Activated CD4-positive, alpha-beta T cell treated with anti-CD3 and anti-CD28 coated beads, Interleukin-2, amount 10 ng/mL, durations not matched to agents 24 days and 14 days (primary cell): ENCODE measurements around the gene TAF1B. TPM values are rescaled to one million over a fixed set of nuclear protein-coding genes. Genes with fewer than 3 reads are reported as not detected.

Experiments used
- DNase-seq: peaks from one replicate; pipeline ENCODE4 v3.0.0; 2022
- H3K27ac Mint-ChIP-seq: one replicate; pipeline ENCODE4 v1.8.0; 2022; ENCODE audit warnings: mild to moderate bottlenecking, mixed read lengths
- H3K27me3 Mint-ChIP-seq: one replicate; pipeline ENCODE4 v1.8.0; 2022; ENCODE audit warnings: mixed read lengths
- H3K36me3 Mint-ChIP-seq: one replicate; pipeline ENCODE4 v1.8.0; 2022; ENCODE audit warnings: low read depth, mild to moderate bottlenecking, mixed read lengths
- H3K4me1 Mint-ChIP-seq: one replicate; pipeline ENCODE4 v1.8.0; 2021; ENCODE audit warnings: mixed read lengths
- H3K4me3 Mint-ChIP-seq: one replicate; pipeline ENCODE4 v1.8.0; 2022; ENCODE audit warnings: mild to moderate bottlenecking, moderate library complexity, mixed read lengths
- H3K9me3 Mint-ChIP-seq: one replicate; pipeline ENCODE4 v1.8.0; 2021; ENCODE audit warnings: mixed read lengths
- intact Hi-C: fragments of 100-400 bp; cut with micrococcal nuclease; formaldehyde crosslinking; loops from one replicate; pipeline ENCODE4 v1.15.1; 2023
- total RNA-seq: library from RNA; stranded (reverse); gene quantifications from 2 replicates; pipeline ENCODE4 v1.2.3, GENCODE V29; 2022

TAF1B gene
- total RNA-seq, 1 donor from 2014 or later, result 21.9 TPM

- H3K36me3 Mint-ChIP-seq, result no peaks in the 10 kb centered on the region
- H3K9me3 Mint-ChIP-seq, result no peaks in the 10 kb centered on the region
- no peak overlapping the region for H3K4me3 Mint-ChIP-seq
- intact Hi-C loops, result no loop called here
- H3K27ac Mint-ChIP-seq, result no peak overlapping the region
- DNase-seq, result no peak
- H3K4me1 Mint-ChIP-seq, result peaks cover 29% of the 10 kb centered on the region
- no peaks in the 10 kb centered on the region for H3K27me3 Mint-ChIP-seq
Observed at GRCh38 chr2:9970200-9971044, 127.1 kb downstream of the TAF1B start.

DNA sequence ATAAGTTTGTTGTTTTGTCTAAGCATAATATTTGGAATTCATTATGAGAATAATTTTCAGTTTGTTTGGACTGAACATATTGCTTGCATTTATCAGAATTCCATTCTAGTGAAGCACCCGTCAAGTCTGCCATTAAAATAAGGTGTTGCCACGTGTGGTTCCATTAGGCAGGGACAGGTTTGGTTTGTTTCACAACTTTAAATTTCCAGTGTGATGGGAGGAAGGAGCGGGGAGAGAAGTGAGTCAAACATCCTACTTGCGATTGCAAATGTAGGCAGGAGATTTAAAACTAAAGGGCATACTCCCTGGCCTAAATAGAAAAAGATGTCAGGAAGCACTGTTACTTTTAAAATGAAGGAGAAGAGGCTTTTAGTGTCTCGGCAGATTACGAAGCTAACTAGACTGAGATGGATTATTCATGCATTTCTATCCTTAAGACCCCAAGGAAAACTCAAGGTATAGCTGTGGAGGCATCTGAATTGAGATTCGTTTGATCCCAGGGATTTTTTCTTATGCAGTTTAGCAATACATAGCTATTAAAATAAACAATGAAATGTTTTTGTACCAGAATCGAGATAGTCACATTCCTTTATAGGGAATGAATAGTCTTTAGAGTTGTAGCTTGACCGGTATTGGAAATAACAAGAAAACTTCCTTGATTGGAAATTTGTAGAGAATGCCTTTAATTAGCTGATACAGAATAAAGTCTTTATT lies 128.0 kb downstream of the TAF1B start:
- intact Hi-C loops, result no loop called here
- Mint-ChIP-seq H3K27ac (no peak overlapping the region), H3K9me3 (no peaks in the 10 kb centered on the region), H3K36me3 (no peaks in the 10 kb centered on the region), H3K4me3 (no peak overlapping the region), H3K4me1 (peaks cover 34% of the 10 kb centered on the region), H3K27me3 (no peaks in the 10 kb centered on the region)
- no peak for DNase-seq

- no peak overlapping the region for H3K27ac Mint-ChIP-seq
- intact Hi-C loops, result no loop called here
- no peak for DNase-seq
- peaks cover 38% of the 10 kb centered on the region for H3K4me1 Mint-ChIP-seq
- H3K27me3 Mint-ChIP-seq, result no peaks in the 10 kb centered on the region
- no peak overlapping the region for H3K4me3 Mint-ChIP-seq
- no peaks in the 10 kb centered on the region for H3K9me3 Mint-ChIP-seq
- H3K36me3 Mint-ChIP-seq, result no peaks in the 10 kb centered on the region
Observed at GRCh38 chr2:9971890-9972289, 128.6 kb downstream of the TAF1B start.

DNA sequence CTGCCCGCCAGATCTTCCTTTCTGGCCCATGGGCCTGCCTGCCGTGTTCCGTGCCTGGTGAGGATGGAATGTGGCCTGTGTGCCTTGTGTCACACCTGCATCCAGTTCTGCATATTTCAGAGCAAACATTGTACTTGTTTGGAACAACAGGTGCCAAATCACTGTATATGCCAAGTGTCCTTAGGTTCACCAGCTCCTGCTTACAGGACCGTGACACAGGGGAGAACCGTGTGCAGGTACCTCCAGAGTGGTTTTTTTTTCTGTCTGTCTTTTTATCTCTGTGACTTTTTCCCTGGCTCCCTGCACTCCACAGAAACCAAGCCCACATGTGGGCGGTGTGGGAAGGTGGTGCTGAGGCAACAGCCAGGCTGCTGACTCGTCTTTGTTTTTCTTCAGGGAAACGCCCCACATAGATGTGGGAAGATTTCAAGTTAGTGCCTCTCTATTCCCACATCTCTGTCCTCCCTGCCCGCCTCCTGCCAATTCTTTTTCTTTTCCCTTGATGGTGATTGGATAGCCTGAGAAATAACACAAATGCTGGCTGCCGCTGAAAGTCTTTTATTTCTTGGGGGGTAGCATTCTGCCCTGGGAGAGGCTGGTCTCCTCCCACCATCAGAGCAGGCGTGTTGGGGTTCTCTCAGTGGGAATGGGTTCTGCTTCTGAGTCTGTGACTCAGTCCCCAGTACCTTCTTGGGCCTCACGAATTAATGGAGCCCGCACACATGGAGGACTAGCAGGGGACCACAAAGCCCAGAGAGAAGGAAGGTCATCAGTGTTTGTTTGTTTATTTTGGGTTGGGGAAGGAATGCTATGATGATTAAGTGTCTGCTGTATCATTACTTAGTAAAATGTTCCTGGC lies 129.6 kb downstream of the TAF1B start:
- H3K27me3 Mint-ChIP-seq, result no peaks in the 10 kb centered on the region
- peaks cover 3% of the 10 kb centered on the region for H3K9me3 Mint-ChIP-seq
- intact Hi-C loops, result no loop called here
- peaks cover 40% of the 10 kb centered on the region for H3K4me1 Mint-ChIP-seq
- peak overlapping the region; percentile 75 for H3K27ac Mint-ChIP-seq
- H3K36me3 Mint-ChIP-seq, result no peaks in the 10 kb centered on the region
- H3K4me3 Mint-ChIP-seq, result no peak overlapping the region
- DNase-seq, result no peak

DNA sequence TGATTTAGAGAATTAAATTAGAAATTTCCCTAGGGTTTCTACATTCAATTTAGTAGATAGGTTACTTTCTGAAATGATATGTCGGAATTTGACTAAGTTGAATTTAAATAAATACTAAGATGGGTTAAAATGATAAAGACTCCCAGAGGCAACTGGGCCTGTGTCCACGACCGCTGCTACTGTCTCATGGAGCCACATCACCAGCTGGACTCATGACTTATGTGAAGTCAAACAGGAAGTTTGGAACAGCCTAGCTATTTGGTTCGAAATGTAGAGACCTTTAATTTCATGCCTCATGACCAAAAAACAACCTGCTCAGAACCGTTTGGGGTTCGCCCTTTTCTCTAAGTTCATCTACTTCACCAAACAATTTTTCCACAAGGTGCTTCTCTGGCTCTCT lies 130.4 kb downstream of the TAF1B start:
- H3K27me3 Mint-ChIP-seq, result no peaks in the 10 kb centered on the region
- peaks cover 44% of the 10 kb centered on the region for H3K4me1 Mint-ChIP-seq
- intact Hi-C loops, result no loop called here
- H3K36me3 Mint-ChIP-seq, result no peaks in the 10 kb centered on the region
- no peak overlapping the region for H3K27ac Mint-ChIP-seq
- H3K4me3 Mint-ChIP-seq, result no peak overlapping the region
- no peak for DNase-seq
- H3K9me3 Mint-ChIP-seq, result peaks cover 8% of the 10 kb centered on the region

DNA sequence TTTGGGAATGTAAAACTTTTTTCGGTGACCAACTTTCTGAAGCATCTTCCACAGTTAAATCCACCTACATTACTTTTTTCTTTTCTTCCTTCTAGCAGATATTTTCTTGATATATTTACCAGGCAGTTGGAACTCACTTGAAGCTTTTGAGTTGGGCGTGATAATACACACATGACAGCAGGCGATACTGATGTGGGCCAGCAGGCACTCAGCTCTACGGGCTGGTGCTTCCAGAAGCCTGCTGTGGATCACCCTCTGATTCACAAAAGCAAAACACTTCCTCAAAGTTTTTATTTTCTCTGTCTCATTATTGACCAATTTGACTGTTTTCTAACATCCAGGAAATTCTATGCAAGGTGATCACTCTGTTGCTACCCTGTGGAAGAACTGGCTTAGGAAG lies 131.1 kb downstream of the TAF1B start:
- H3K27ac Mint-ChIP-seq, result no peak overlapping the region
- H3K9me3 Mint-ChIP-seq, result peaks cover 8% of the 10 kb centered on the region
- peaks cover 44% of the 10 kb centered on the region for H3K4me1 Mint-ChIP-seq

DNA sequence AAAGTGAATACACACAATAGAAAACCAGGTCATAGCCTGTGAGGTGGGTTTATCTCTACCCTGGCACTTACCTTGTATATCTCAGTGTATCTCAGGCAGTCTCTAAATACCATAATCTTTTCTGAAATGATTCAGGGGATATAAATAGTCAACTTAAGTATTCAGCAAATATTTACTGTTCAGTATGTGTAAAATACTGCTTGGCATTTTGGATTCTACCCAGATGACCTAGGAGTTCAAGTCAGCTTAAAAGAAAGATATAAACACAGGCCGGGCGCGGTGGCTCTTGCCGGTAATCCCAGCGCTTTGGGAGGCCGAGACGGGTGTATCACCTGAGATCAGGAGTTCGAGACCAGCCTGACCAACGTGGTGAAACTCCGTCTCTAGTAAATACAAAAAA lies 132.1 kb downstream of the TAF1B start:
- Mint-ChIP-seq H3K27me3 (peaks cover 2% of the 10 kb centered on the region), H3K4me1 (peaks cover 48% of the 10 kb centered on the region), H3K4me3 (no peak overlapping the region), H3K27ac (no peak overlapping the region), H3K36me3 (no peaks in the 10 kb centered on the region), H3K9me3 (peaks cover 8% of the 10 kb centered on the region)
- intact Hi-C loops, result no loop called here
- no peak for DNase-seq

More for the DNA sequence above, 131.1 kb downstream of the TAF1B start:
- H3K4me3 Mint-ChIP-seq, result no peak overlapping the region
- intact Hi-C loops, result no loop called here
- no peak for DNase-seq
- H3K27me3 Mint-ChIP-seq, result no peaks in the 10 kb centered on the region
- no peaks in the 10 kb centered on the region for H3K36me3 Mint-ChIP-seq

DNA sequence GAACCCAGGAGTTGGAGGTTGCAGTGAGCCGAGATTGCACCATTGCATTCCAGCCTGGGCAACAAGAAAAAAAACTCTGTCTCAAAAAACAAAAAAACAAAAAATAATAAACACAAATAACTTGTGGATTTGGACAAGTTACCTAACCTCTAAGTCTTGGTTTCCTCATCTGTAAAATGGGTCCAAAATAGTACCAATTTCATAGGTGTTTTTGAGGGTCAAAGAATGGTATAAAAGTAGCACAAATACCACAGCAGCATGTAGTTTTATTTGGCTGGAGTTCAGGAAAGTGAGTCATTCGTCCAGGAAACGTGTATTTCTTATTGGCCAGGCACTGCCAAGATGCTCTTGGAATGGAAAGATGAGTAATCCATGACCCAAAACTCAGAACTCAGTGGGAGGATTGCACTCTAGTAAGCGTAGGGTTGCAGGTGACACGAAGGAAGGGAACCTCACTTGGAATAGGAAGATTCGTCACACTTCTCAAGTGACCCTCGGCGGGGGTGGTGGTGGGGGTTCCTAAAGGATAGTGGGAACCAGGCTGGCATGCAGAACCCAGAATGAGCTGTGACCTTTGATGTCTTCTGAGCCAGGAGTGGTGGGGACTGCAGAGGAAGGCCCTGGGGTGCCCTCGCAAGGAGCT lies 132.7 kb downstream of the TAF1B start:
- no peak for DNase-seq
- H3K27ac Mint-ChIP-seq, result peak overlapping the region; percentile 59
- H3K36me3 Mint-ChIP-seq, result no peaks in the 10 kb centered on the region
- peaks cover 8% of the 10 kb centered on the region for H3K9me3 Mint-ChIP-seq
- H3K4me1 Mint-ChIP-seq, result peaks cover 52% of the 10 kb centered on the region
- H3K4me3 Mint-ChIP-seq, result peak overlapping the region; percentile 6
- H3K27me3 Mint-ChIP-seq, result peaks cover 5% of the 10 kb centered on the region
- intact Hi-C loops, result loop anchor here (1.0 kb wide), 1 partner anchor 25 kb away; the partner anchor contains the start of gene GRHL1

DNA sequence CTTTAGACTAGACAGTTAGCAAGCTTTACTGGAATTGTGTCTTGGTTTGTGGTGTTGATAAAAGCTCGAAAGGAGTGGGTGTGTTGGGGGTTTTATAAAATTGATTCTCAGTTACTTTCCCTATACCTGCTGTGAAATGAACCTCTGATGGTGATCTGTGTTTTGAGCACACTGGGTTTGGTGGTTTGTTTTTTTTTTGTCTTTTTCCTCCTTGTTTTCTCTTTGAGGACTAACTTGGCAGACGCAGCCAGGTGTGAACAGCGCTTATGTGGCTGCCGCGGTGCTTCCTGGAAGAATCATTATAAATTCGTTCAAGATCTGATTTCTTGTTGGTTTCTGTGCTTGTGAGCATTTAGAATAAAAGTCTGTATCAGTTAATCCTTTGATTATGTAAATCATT lies 136.7 kb downstream of the TAF1B start:
- Mint-ChIP-seq H3K4me3 (peak overlapping the region; percentile 9), H3K27me3 (peaks cover 20% of the 10 kb centered on the region), H3K36me3 (no peaks in the 10 kb centered on the region), H3K27ac (peak overlapping the region; percentile 34), H3K9me3 (peaks cover 8% of the 10 kb centered on the region), H3K4me1 (peaks cover 34% of the 10 kb centered on the region)
- intact Hi-C loops, result no loop called here
- peak; percentile 65 for DNase-seq

DNA sequence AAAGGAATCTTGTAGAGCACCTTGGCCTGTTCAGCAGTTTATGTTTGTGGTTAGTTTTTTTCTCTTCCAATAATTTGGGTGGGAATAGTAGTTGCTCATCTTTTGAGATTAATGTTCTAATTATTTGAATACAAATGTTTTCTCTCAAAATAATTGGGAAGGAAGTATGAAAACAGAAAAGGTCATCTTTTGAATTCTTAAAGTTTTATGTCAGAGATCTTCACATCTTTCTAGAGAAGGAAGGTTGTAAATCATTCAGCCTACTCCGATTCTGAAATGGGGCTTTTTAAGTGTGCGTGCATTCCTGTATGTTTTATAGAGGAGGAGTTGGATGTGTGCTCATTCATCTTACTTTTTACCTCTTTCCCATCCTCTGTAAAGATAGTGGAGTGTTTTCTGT lies 137.2 kb downstream of the TAF1B start:
- H3K27ac Mint-ChIP-seq, result peak overlapping the region; percentile 21
- H3K9me3 Mint-ChIP-seq, result peaks cover 8% of the 10 kb centered on the region
- no peak for DNase-seq
- peaks cover 24% of the 10 kb centered on the region for H3K27me3 Mint-ChIP-seq
- no peaks in the 10 kb centered on the region for H3K36me3 Mint-ChIP-seq
- H3K4me3 Mint-ChIP-seq, result peak overlapping the region; percentile 20
- H3K4me1 Mint-ChIP-seq, result peaks cover 30% of the 10 kb centered on the region
- intact Hi-C loops, result no loop called here

DNA sequence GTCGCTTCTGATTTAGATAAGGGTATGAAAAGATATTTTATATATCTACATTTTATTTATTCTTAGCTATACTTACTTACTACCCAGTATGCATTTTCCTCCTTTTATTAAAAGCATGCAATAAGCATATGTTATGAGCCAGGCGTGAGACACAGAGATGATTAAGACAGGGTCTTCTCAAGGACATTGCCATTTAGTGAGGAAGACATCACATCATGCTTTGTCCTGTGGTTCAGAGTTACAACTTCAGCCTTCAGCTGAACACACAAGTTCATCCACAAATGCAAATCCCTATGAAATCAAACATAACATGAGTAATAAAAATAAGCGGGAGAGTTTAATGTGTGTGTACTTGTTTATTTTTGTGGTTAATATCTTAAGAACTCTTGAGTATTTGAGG lies 138.4 kb downstream of the TAF1B start:
- H3K4me1 Mint-ChIP-seq, result peaks cover 21% of the 10 kb centered on the region
- peaks cover 8% of the 10 kb centered on the region for H3K9me3 Mint-ChIP-seq
- DNase-seq, result no peak
- H3K27me3 Mint-ChIP-seq, result peaks cover 24% of the 10 kb centered on the region
- H3K36me3 Mint-ChIP-seq, result no peaks in the 10 kb centered on the region
- intact Hi-C loops, result no loop called here
- H3K27ac Mint-ChIP-seq, result no peak overlapping the region
- no peak overlapping the region for H3K4me3 Mint-ChIP-seq

- no peak overlapping the region for H3K27ac Mint-ChIP-seq
- H3K27me3 Mint-ChIP-seq, result peaks cover 24% of the 10 kb centered on the region
- peaks cover 8% of the 10 kb centered on the region for H3K9me3 Mint-ChIP-seq
- DNase-seq, result no peak
- peaks cover 17% of the 10 kb centered on the region for H3K4me1 Mint-ChIP-seq
- intact Hi-C loops, result no loop called here
- no peaks in the 10 kb centered on the region for H3K36me3 Mint-ChIP-seq
- no peak overlapping the region for H3K4me3 Mint-ChIP-seq
Observed at GRCh38 chr2:9982248-9982647, 139.0 kb downstream of the TAF1B start.

- Mint-ChIP-seq H3K4me1 (peaks cover 17% of the 10 kb centered on the region), H3K27ac (no peak overlapping the region)
Observed at GRCh38 chr2:9982891-9983290, 139.6 kb downstream of the TAF1B start.

More at GRCh38 chr2:9982891-9983290, 139.6 kb downstream of the TAF1B start:
- H3K27me3 Mint-ChIP-seq, result peaks cover 24% of the 10 kb centered on the region
- no peaks in the 10 kb centered on the region for H3K36me3 Mint-ChIP-seq
- H3K4me3 Mint-ChIP-seq, result no peak overlapping the region
- DNase-seq, result no peak
- H3K9me3 Mint-ChIP-seq, result peaks cover 4% of the 10 kb centered on the region
- intact Hi-C loops, result no loop called here
